ENCODE results near the gene SKAP2. TPM values are rescaled to one million over a fixed set of nuclear protein-coding genes. Genes with fewer than 3 reads are reported as not detected.

Gene SKAP2
- total RNA-seq, 1 experiment from 2014 or later: 66.8 TPM

DNA sequence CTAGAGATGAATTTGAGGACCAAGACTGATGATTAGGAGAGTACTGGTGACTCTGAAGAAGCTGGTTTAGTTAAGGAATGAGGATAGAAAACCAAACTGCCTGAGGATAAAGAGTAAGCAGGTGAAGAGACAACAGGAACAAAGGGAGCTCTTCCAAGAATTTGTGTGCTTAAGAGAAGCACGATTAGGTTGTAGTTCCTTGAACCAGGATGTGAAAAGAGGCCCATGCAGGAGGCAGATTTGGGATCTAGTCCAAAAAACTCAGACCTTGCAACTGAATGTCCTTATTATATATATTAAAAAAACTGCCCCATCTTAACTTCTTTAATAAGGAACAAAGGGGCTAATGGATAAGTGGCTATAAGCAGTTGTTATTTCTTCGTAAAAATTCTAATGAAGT is 150.4 kb downstream of the SKAP2 start:
- in situ Hi-C loops (cut with HindIII; ENCODE audit: low pct_unique_long_range_greater_than_20kb, low sequenced_read_pairs): no loop called here
- no TSS peak for BruUV-seq (replicated peaks)
- CTCF ChIA-PET: interaction anchor here (0.7 kb wide), 1 partner anchor 71 kb away, joined by 3 read pairs; no protein-coding TSS in a partner anchor

GRCh38 chr7:26709210-26709990 is 155.0 kb downstream of the SKAP2 start:
- no peak overlapping the region for H3K4me3 ChIP-seq (ENCODE audit: low read depth in 2 of 2, low read length in 2 of 2)
- no TSS peak for BruUV-seq (replicated peaks)
- no peak for DNase-seq (ENCODE audit: low read depth, low spot score)
- H3K9me3 ChIP-seq (ENCODE audit: control insufficient read depth, insufficient read depth, low read depth, low read length): no peaks in the 10 kb centered on the region
- H3K4me1 ChIP-seq (ENCODE audit: control insufficient read depth, insufficient read depth, low read length): no peaks in the 10 kb centered on the region; the same call in 1 of the 2 replicates
- intact Hi-C loops (cut with micrococcal nuclease; ENCODE audit: unreplicated experiment) (no loop called here), in situ Hi-C loops (cut with HindIII; ENCODE audit: low pct_unique_long_range_greater_than_20kb, low sequenced_read_pairs) (no loop called here)
- no peak for TF ChIP-seq POLR2AphosphoS5 (IDR thresholded peaks at IDR 0.05; ENCODE audit: low read depth, low read length)
- POLR2A ChIA-PET: no interaction called here
- no peak for ATAC-seq
- H3K27me3 ChIP-seq (ENCODE audit: control insufficient read depth, insufficient read depth, low read length): no peaks in the 10 kb centered on the region
- no peaks in the 10 kb centered on the region for H3K36me3 ChIP-seq (ENCODE audit: control insufficient read depth, insufficient read depth, low read length)
- CTCF ChIA-PET: no interaction called here
- H3K27ac ChIP-seq (ENCODE audit: low read length): no peak overlapping the region

More for the DNA sequence above, 150.4 kb downstream of the SKAP2 start:
- DNase-seq (ENCODE audit: low read depth, low spot score) (no peak), ATAC-seq (no peak)
- no peak overlapping the region for H3K4me3 ChIP-seq (ENCODE audit: low read depth in 2 of 2, low read length in 2 of 2)
- intact Hi-C loops (cut with micrococcal nuclease; ENCODE audit: unreplicated experiment): no loop called here
- no peak overlapping the region for H3K27ac ChIP-seq (ENCODE audit: low read length)
- H3K36me3 ChIP-seq (ENCODE audit: control insufficient read depth, insufficient read depth, low read length): no peaks in the 10 kb centered on the region
- POLR2A ChIA-PET: no interaction called here
- H3K27me3 ChIP-seq (ENCODE audit: control insufficient read depth, insufficient read depth, low read length): no peaks in the 10 kb centered on the region
- H3K9me3 ChIP-seq (ENCODE audit: control insufficient read depth, insufficient read depth, low read depth, low read length): no peaks in the 10 kb centered on the region
- no peak for TF ChIP-seq TCF7L2 (IDR thresholded peaks at IDR 0.05; ENCODE audit: low read depth, low read length)
- TF ChIP-seq, protein P1, sequence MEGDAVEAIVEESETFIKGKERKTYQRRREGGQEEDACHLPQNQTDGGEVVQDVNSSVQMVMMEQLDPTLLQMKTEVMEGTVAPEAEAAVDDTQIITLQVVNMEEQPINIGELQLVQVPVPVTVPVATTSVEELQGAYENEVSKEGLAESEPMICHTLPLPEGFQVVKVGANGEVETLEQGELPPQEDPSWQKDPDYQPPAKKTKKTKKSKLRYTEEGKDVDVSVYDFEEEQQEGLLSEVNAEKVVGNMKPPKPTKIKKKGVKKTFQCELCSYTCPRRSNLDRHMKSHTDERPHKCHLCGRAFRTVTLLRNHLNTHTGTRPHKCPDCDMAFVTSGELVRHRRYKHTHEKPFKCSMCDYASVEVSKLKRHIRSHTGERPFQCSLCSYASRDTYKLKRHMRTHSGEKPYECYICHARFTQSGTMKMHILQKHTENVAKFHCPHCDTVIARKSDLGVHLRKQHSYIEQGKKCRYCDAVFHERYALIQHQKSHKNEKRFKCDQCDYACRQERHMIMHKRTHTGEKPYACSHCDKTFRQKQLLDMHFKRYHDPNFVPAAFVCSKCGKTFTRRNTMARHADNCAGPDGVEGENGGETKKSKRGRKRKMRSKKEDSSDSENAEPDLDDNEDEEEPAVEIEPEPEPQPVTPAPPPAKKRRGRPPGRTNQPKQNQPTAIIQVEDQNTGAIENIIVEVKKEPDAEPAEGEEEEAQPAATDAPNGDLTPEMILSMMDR (IDR thresholded peaks at IDR 0.05): no peak
- no peak for TF ChIP-seq SIN3A (IDR thresholded peaks at IDR 0.05; ENCODE audit: borderline replicate concordance, insufficient read depth, low read depth, low read length)
- no peak for TF ChIP-seq POLR2AphosphoS5 (IDR thresholded peaks at IDR 0.05; ENCODE audit: low read depth, low read length)
- no peak for TF ChIP-seq REST (IDR thresholded peaks at IDR 0.05; ENCODE audit: insufficient read depth in 1 of 2, low read depth in 2 of 2, low read length in 1 of 2)
- no peaks in the 10 kb centered on the region for H3K4me1 ChIP-seq (ENCODE audit: control insufficient read depth, insufficient read depth, low read length)

DNA sequence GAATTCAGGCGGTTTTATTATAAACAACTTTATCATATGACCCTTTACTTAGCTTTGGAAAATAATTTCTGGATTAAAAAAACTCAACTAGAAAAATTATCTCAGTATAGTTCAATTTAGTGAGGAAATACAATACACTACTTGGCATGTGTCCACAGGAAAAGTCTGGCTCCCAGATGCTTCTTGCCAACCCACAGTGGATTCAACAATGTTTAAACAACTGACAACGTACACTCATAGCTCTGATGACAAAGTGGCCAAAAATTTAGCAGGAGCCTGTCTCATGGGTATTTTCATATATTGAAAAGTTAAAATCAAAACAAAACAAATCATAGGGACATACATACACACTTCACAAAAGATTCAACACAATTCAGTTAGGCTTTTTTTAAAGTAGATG is 158.8 kb downstream of the SKAP2 start:
- ATAC-seq (0 out of 2 replicates have a peak, but pooled peaks have one; percentile 58), DNase-seq (ENCODE audit: low read depth, low spot score) (peak; percentile 73)
- H3K4me3 ChIP-seq (ENCODE audit: low read depth in 2 of 2, low read length in 2 of 2): no peak overlapping the region
- no peak overlapping the region for H3K27ac ChIP-seq (ENCODE audit: low read length)
- no peaks in the 10 kb centered on the region; the same call in 1 of the 2 replicates for H3K4me1 ChIP-seq (ENCODE audit: control insufficient read depth, insufficient read depth, low read length)
- in situ Hi-C loops (cut with HindIII; ENCODE audit: low pct_unique_long_range_greater_than_20kb, low sequenced_read_pairs) (no loop called here), intact Hi-C loops (cut with micrococcal nuclease; ENCODE audit: unreplicated experiment) (no loop called here)
- CTCF ChIA-PET: no interaction called here
- H3K9me3 ChIP-seq (ENCODE audit: control insufficient read depth, insufficient read depth, low read depth, low read length): no peaks in the 10 kb centered on the region
- H3K36me3 ChIP-seq (ENCODE audit: control insufficient read depth, insufficient read depth, low read length): no peaks in the 10 kb centered on the region
- H3K27me3 ChIP-seq (ENCODE audit: control insufficient read depth, insufficient read depth, low read length): no peaks in the 10 kb centered on the region
- BruUV-seq (replicated peaks): no TSS peak
- POLR2A ChIA-PET: no interaction called here
- TF ChIP-seq POLR2AphosphoS5 (IDR thresholded peaks at IDR 0.05; ENCODE audit: low read depth, low read length) (no peak), SIN3A (IDR thresholded peaks at IDR 0.05; ENCODE audit: borderline replicate concordance, insufficient read depth, low read depth, low read length) (no peak), TCF7L2 (IDR thresholded peaks at IDR 0.05; ENCODE audit: low read depth, low read length) (no peak), REST (IDR thresholded peaks at IDR 0.05; ENCODE audit: insufficient read depth in 1 of 2, low read depth in 2 of 2, low read length in 1 of 2) (no peak)
- TF ChIP-seq, protein P1 (IDR thresholded peaks at IDR 0.05): no peak

Data from Panc1 (cell line).